ENCODE data around the gene SPDYE8.
"Not testable (repeated sequence)": the region's sequence is repeated elsewhere in the genome, so short reads cannot be mapped to it uniquely, and the experiment has no call there.

DNA sequence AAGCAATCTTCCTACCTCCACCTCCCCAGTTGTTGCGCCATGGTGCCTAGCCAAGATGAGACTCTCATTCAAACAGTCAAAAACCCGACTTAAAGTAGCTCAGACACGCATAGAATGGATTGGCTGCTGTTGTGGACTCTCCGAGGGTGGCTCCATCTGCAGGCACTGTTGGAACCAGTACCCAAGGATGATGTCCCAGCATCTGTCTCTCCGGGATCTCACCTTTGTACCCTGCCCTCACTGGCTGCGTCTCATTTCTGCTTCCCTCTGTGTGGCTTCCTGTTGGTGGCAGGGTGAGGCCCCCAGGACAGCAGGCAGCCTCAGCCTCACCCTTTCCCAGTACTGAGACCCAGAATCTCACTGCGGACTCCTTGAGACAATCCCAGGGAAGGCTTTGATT, 54.8 kb downstream of the SPDYE8 start:
- TF ChIP-seq POLR2A (IDR thresholded peaks at IDR 0.05) = not testable (repeated sequence)
- TF ChIP-seq, protein P1, sequence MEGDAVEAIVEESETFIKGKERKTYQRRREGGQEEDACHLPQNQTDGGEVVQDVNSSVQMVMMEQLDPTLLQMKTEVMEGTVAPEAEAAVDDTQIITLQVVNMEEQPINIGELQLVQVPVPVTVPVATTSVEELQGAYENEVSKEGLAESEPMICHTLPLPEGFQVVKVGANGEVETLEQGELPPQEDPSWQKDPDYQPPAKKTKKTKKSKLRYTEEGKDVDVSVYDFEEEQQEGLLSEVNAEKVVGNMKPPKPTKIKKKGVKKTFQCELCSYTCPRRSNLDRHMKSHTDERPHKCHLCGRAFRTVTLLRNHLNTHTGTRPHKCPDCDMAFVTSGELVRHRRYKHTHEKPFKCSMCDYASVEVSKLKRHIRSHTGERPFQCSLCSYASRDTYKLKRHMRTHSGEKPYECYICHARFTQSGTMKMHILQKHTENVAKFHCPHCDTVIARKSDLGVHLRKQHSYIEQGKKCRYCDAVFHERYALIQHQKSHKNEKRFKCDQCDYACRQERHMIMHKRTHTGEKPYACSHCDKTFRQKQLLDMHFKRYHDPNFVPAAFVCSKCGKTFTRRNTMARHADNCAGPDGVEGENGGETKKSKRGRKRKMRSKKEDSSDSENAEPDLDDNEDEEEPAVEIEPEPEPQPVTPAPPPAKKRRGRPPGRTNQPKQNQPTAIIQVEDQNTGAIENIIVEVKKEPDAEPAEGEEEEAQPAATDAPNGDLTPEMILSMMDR (IDR thresholded peaks at IDR 0.05) = not testable (repeated sequence)
